Stimulated activated CD8-positive, alpha-beta memory T cell treated with anti-CD3 and anti-CD28 coated beads, Interleukin-7, amount 100 ng/mL, for 48 hours (primary cell): ENCODE results near the gene SYT11.
A peak's percentile ranks its signal among the peaks of the same experiment; 100 is the strongest.
"Not testable (repeated sequence)": the region's sequence is repeated elsewhere in the genome, so short reads cannot be mapped to it uniquely, and the experiment has no call there.

Experiments used
- DNase-seq, 2 donors: peaks; one replicate each; pipeline ENCODE4 v3.0.0-alpha.2; 2020; ENCODE audit warnings: low read depth in 1 of 2; ENCODE audit errors: extremely low read depth in 1 of 2

Gene SYT11

GRCh38 chr1:155895617-155896016 is 36.2 kb downstream of the SYT11 start:
- not testable (repeated sequence) for DNase-seq

GRCh38 chr1:155896476-155896875 is 37.1 kb downstream of the SYT11 start:
- DNase-seq = not testable (repeated sequence)

- DNase-seq = no peak
Measured at GRCh38 chr1:155897746-155898145, 38.4 kb downstream of the SYT11 start.

- no peak for DNase-seq
Measured at GRCh38 chr1:155898888-155899287, 39.5 kb downstream of the SYT11 start.

GRCh38 chr1:155899683-155900082 is 40.3 kb downstream of the SYT11 start:
- no peak for DNase-seq

- no peak for DNase-seq
Measured at GRCh38 chr1:155900161-155900560, 40.8 kb downstream of the SYT11 start.

GRCh38 chr1:155904261-155904660 is 44.9 kb downstream of the SYT11 start:
- DNase-seq = no peak

- DNase-seq = no peak
Measured at GRCh38 chr1:155909894-155910293, 50.5 kb downstream of the SYT11 start.

- DNase-seq = no peak
Measured at GRCh38 chr1:155910621-155911121, 51.3 kb downstream of the SYT11 start.

GRCh38 chr1:155911156-155912055 is 52.0 kb downstream of the SYT11 start, which contains the start of gene RIT1:
Gene RIT1, minus strand, starts transcription at chr1:155911349. Its CDS starts 588 bp downstream, at chr1:155910761.
- DNase-seq = peak; percentile 70 to 71

GRCh38 chr1:155912056-155912536 is 52.7 kb downstream of the SYT11 start:
- no peak for DNase-seq

GRCh38 chr1:155913969-155914757 is 54.8 kb downstream of the SYT11 start:
- DNase-seq = no peak

GRCh38 chr1:155918660-155919059 is 59.3 kb downstream of the SYT11 start:
- no peak for DNase-seq

- DNase-seq = no peak
Measured at GRCh38 chr1:155919801-155920200, 60.4 kb downstream of the SYT11 start.

GRCh38 chr1:155920717-155921116 is 61.4 kb downstream of the SYT11 start:
- no peak for DNase-seq

- no peak for DNase-seq
Measured at GRCh38 chr1:155925506-155925905, 66.1 kb downstream of the SYT11 start.

GRCh38 chr1:155929057-155929456 is 69.7 kb downstream of the SYT11 start:
- DNase-seq = no peak

- not testable (repeated sequence) for DNase-seq
Measured at GRCh38 chr1:155930725-155931124, 71.4 kb downstream of the SYT11 start.

GRCh38 chr1:155931332-155932038 is 72.1 kb downstream of the SYT11 start:
- no peak for DNase-seq

GRCh38 chr1:155932081-155932480 is 72.7 kb downstream of the SYT11 start:
- DNase-seq = no peak

- DNase-seq = no peak
Measured at GRCh38 chr1:155932487-155932886, 73.1 kb downstream of the SYT11 start.
